GM21381 (cell line): ENCODE data around the gene GALNT2.

ENCODE experiments used
- ATAC-seq: cut with Tn5 transposase; IDR thresholded peaks from one replicate; pipeline ENCODE4 v1.9.1; 2021; ENCODE audit warnings: mild to moderate bottlenecking, moderate library complexity; ENCODE audit not compliant: unreplicated experiment

The GALNT2 gene

GRCh38 chr1:230226007-230226800 lies 159.2 kb downstream of the GALNT2 start:
- ATAC-seq = no peak

- ATAC-seq = no peak
Measured at GRCh38 chr1:230226814-230227213, 159.8 kb downstream of the GALNT2 start.

GRCh38 chr1:230228236-230228897 lies 161.3 kb downstream of the GALNT2 start:
- no peak for ATAC-seq

DNA sequence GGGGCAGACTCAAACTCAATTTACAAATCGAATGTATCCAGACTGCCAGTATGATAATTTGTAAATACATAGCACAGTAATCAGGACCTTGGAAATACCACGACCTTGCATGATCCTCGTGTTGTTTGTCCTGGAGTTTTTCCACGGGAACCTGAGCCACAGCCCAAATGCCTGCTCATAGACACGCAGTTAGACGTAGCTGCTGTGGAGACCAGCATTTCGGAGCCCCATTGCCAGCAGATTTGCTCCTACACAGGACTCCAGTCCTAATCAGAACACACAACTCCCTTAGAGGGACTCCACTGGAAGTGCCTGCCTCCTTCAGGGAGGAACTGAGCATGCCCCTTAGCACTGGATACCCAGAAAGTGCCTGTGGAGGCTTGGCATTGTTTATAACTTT lies 163.2 kb downstream of the GALNT2 start:
- no peak for ATAC-seq

- ATAC-seq = no peak
Measured at GRCh38 chr1:230230948-230231773, 164.1 kb downstream of the GALNT2 start.

- ATAC-seq = no peak
Measured at GRCh38 chr1:230231774-230232145, 164.7 kb downstream of the GALNT2 start.

DNA sequence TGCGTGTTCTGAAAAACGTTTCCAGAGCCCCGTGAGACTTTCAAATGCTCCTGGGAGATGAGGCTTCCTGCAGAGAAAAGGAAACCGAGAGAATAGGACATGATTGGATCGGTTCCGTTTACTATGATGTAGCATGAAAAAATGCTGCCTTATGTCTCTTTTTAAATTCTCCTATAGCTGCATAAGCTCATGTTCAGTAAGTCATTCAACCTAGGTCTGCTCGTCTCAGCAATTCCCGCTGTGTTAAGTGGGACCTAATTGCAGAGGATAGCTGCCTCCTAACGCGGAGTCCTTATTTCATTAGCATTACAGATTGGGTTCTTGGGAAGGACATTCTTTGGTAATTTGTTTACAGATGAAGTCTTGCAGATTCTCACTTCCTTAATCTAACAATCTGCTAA lies 165.3 kb downstream of the GALNT2 start:
- ATAC-seq = no peak

GRCh38 chr1:230233786-230234185 lies 166.7 kb downstream of the GALNT2 start:
- no peak for ATAC-seq

DNA sequence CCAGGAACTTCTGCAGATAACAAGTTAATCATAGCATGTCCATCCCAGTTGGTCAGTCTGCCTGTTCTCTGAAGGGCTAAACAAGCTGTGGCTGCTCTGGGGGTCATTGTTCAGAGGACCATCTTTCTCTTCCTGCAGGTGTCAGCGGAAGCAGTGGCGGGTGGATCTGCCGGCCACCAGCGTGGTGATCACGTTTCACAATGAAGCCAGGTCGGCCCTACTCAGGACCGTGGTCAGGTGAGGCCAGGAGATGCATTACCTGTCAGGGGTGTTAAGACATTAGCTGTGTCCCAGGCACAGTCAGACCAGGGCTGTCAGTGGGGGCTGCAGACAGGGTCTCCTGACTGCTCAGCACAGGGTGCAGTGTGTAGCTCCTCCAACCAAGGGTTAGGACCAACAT lies 168.8 kb downstream of the GALNT2 start:
- ATAC-seq = no peak

- no peak for ATAC-seq
Measured at GRCh38 chr1:230236301-230237008, 169.4 kb downstream of the GALNT2 start.

GRCh38 chr1:230237009-230237370 lies 170.0 kb downstream of the GALNT2 start:
- no peak for ATAC-seq

GRCh38 chr1:230237805-230238204 lies 170.8 kb downstream of the GALNT2 start:
- no peak for ATAC-seq

DNA sequence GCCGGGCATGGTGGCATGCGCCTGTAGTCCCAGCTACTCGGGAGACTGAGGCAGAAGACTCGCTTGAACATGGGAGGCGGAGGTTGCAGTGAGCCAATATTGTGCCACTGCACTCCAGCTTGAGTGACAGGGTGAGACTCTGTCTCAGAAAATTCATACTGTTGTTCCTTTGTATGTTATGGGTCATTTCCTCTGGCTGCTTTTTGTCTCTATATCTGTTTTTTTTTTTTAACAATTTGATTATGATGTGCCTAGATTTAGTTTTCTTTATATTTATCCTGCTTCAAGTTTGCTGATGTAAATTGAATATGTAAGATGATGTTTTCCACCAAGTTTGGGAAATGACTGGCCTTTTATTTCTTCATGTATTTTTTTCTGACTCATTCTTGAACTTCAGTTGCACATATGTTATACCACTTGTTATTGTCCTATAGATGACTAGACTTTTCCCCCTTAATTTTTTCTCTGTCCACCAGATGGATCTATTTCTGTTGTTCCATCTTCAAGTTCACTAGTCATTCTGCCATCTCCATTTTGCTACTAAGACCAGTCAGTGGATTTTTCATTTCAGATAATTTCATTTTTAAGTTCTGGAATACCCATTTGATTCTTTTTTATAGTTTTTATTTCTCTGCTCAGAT lies 173.5 kb downstream of the GALNT2 start:
- ATAC-seq = no peak

DNA sequence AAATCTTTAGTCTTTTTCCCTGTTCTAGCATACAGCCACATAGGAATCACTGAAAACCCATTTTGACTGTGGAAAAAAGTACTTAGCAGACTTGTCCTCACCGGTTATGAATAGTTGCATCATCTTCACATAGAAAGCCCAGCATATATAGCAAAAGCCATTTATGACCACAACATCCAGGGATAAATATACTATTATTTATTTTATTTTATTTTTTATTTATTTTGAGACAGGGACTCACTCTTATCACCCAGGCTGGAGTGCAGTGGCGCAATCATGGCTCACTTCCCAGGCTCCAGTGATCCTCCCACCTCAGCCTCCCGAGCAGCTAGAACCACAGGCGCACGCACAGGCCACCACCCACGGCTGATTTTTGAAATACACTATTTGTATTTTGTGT lies 175.3 kb downstream of the GALNT2 start:
- ATAC-seq = no peak

- ATAC-seq = no peak
Measured at GRCh38 chr1:230243146-230243545, 176.1 kb downstream of the GALNT2 start.

DNA sequence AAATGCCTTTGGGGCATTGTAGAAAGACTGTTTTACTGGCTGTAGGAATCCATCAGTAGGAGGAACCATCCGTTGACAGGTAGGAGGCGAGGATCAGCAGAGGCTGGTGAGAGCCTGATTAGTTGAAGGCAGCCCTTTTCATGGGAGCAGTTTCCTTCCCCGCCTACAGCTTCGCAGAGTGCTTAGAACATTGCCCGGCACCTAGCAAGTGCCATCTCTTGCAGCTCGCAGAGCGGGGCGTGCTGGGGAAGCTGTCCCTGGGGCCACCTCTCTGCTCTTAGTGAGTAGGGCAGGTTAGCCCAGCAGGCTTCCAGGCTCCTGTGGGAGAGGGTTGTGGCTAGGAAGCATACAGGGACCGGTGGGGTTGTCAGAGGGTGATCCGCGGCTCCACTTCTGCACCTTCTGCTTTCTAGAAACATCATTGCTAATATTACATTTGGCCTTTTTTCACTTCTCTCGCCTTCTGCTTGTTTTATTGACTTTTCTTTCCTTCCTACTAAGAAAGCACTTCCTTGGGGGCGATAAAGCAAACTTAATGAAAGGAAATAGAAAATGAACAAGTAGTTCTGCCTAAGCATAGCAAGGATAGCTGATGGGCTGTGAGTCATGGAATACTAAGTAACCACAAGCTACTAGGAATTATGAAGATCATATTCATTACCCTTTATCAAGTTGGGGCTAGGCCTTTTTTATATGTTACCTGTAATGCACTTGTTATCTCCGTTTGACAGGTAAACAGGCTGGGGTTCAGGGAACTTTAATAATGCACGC lies 176.7 kb downstream of the GALNT2 start:
- no peak for ATAC-seq

GRCh38 chr1:230246551-230246950 lies 179.5 kb downstream of the GALNT2 start:
- no peak for ATAC-seq

DNA sequence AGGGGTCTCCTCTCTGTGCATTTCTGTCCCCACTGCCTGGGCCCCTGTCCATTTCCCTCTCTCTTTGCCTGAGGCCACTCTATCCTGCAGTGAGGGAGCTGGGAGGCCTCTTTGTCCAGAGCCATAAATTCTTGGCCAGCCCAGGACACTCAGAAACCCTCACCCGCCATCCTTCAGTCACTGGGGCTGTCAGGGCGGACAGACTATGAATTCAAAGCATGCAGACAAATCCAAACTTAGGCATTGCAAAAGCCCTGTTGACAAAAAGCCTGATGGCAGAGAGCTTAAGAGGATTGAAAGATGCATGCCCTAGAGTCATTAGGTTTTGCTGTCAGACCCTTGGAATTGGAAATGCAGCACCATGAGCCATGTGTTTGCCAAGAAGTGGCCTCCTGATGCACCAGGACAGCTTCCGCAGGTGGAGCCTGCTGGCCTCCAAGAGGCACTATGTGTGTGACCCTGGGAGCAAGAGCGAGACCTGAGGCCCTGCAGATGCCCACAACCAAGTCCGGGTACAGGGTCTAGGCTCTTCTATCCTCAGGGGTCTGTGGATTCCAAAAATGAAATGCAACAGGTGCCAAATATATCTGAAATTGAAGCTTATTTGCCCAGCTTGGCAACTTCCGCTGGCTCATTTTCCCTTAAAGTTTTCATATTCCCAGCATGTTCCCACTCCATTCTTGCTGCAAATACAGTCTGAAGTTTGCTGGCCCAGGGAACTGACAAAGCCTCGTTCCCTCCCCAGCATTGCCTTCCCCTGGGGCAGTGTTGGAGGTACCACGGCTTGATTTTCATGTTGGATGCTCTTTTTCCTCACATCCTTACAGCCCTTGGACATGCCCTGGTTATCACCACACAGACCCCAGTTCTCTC lies 181.2 kb downstream of the GALNT2 start:
- no peak for ATAC-seq

- ATAC-seq = no peak
Measured at GRCh38 chr1:230248889-230249270, 181.8 kb downstream of the GALNT2 start.
